ENCODE results near the gene NEK1.

NEK1 gene

DNA sequence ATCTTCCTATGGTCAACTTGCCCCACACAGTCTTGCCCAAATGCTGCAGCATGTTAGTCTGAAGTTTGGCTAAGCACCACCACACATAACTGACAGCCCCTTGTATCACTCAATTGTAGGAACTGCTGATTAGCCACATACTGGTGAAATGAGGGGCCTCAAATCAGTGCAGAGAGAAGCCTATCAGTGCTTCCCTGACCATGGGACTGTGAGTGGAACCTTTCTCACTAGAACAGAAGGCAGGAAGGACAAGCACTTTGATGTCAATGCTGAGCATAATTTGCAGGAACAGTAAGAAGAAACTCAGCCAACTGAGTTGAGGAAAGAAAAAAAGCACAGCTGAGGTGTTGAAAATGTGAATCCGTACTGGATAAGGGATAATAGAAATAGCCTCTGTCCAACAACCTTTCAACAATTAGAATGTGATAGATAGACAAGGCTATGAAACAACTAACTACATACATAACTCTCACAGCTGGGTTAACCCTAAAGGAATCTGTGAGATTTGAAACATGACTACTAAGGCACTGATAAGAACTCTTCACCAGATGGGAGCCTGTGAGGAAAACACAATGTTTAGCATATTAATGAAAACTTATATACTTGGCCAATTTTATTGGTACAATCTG, 205.1 kb downstream of the NEK1 start:
- Histone ChIP-seq H3K4me2 (ENCODE audit: low read depth, low read length, poor library complexity, severe bottlenecking) (no peak overlapping the region), H3K27me3 (ENCODE audit: insufficient read depth, low read length, poor library complexity, severe bottlenecking) (no peaks in the 10 kb centered on the region), H3K4me3 (ENCODE audit: low read length, poor library complexity, severe bottlenecking) (no peak overlapping the region), H3K4me1 (ENCODE audit: insufficient read depth, low read length, poor library complexity, severe bottlenecking) (peaks cover 16% of the 10 kb centered on the region), H3F3A (ENCODE audit: low read depth) (no peaks in the 10 kb centered on the region), H3K9ac (ENCODE audit: low read depth, low read length, poor library complexity, severe bottlenecking) (no peak overlapping the region), H3K9me2 (replicated peaks; ENCODE audit: low read depth, low read length) (no peaks in the 10 kb centered on the region), H3K79me2 (ENCODE audit: insufficient read depth, low read length) (no peaks in the 10 kb centered on the region), H3K9me3 (ENCODE audit: insufficient read depth, low read depth, low read length) (no peaks in the 10 kb centered on the region), H4K20me1 (ENCODE audit: insufficient read depth, low read length, poor library complexity, severe bottlenecking) (no peaks in the 10 kb centered on the region), H3K36me3 (ENCODE audit: insufficient read depth, low read length) (no peaks in the 10 kb centered on the region), H2AFZ (ENCODE audit: low read length) (no peak overlapping the region)
- TF ChIP-seq EZH2phosphoT487 (IDR thresholded peaks at IDR 0.05; ENCODE audit: borderline replicate concordance), result no peak
- TF ChIP-seq, protein P1, sequence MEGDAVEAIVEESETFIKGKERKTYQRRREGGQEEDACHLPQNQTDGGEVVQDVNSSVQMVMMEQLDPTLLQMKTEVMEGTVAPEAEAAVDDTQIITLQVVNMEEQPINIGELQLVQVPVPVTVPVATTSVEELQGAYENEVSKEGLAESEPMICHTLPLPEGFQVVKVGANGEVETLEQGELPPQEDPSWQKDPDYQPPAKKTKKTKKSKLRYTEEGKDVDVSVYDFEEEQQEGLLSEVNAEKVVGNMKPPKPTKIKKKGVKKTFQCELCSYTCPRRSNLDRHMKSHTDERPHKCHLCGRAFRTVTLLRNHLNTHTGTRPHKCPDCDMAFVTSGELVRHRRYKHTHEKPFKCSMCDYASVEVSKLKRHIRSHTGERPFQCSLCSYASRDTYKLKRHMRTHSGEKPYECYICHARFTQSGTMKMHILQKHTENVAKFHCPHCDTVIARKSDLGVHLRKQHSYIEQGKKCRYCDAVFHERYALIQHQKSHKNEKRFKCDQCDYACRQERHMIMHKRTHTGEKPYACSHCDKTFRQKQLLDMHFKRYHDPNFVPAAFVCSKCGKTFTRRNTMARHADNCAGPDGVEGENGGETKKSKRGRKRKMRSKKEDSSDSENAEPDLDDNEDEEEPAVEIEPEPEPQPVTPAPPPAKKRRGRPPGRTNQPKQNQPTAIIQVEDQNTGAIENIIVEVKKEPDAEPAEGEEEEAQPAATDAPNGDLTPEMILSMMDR (conservative IDR thresholded peaks at IDR 0.05; ENCODE audit: low read length), result no peak

GRCh38 chr4:169404960-169405359, 207.4 kb downstream of the NEK1 start:
- H3K9me3 ChIP-seq (ENCODE audit: insufficient read depth, low read depth, low read length), result no peaks in the 10 kb centered on the region
- no peaks in the 10 kb centered on the region for H3F3A ChIP-seq (ENCODE audit: low read depth)
- no peak overlapping the region for H3K4me2 ChIP-seq (ENCODE audit: low read depth, low read length, poor library complexity, severe bottlenecking)
- H3K4me3 ChIP-seq (ENCODE audit: low read length, poor library complexity, severe bottlenecking), result no peak overlapping the region
- no peaks in the 10 kb centered on the region for H3K9me2 ChIP-seq (replicated peaks; ENCODE audit: low read depth, low read length)
- no peak overlapping the region for H2AFZ ChIP-seq (ENCODE audit: low read length)
- no peaks in the 10 kb centered on the region for H4K20me1 ChIP-seq (ENCODE audit: insufficient read depth, low read length, poor library complexity, severe bottlenecking)
- 0 out of 2 replicates have a peak, but pooled peaks cover 3% of the 10 kb centered on the region for H3K36me3 ChIP-seq (ENCODE audit: insufficient read depth, low read length)
- TF ChIP-seq EZH2phosphoT487 (IDR thresholded peaks at IDR 0.05; ENCODE audit: borderline replicate concordance), result no peak
- TF ChIP-seq, protein P1 (conservative IDR thresholded peaks at IDR 0.05; ENCODE audit: low read length), result no peak
- peaks cover under 1% of the 10 kb centered on the region for H3K4me1 ChIP-seq (ENCODE audit: insufficient read depth, low read length, poor library complexity, severe bottlenecking)
- no peaks in the 10 kb centered on the region for H3K79me2 ChIP-seq (ENCODE audit: insufficient read depth, low read length)
- H3K27me3 ChIP-seq (ENCODE audit: insufficient read depth, low read length, poor library complexity, severe bottlenecking), result no peaks in the 10 kb centered on the region
- no peak overlapping the region for H3K9ac ChIP-seq (ENCODE audit: low read depth, low read length, poor library complexity, severe bottlenecking)

GRCh38 chr4:169400832-169401231, 211.6 kb downstream of the NEK1 start:
- H3K79me2 ChIP-seq (ENCODE audit: insufficient read depth, low read length), result no peaks in the 10 kb centered on the region
- H3K4me3 ChIP-seq (ENCODE audit: low read length, poor library complexity, severe bottlenecking), result no peak overlapping the region
- H3K27me3 ChIP-seq (ENCODE audit: insufficient read depth, low read length, poor library complexity, severe bottlenecking), result no peaks in the 10 kb centered on the region
- no peak overlapping the region for H3K4me2 ChIP-seq (ENCODE audit: low read depth, low read length, poor library complexity, severe bottlenecking)
- H3K9ac ChIP-seq (ENCODE audit: low read depth, low read length, poor library complexity, severe bottlenecking), result no peak overlapping the region
- H3K36me3 ChIP-seq (ENCODE audit: insufficient read depth, low read length), result 0 out of 2 replicates have a peak, but pooled peaks cover 6% of the 10 kb centered on the region
- no peaks in the 10 kb centered on the region for H3K9me3 ChIP-seq (ENCODE audit: insufficient read depth, low read depth, low read length)
- no peaks in the 10 kb centered on the region for H4K20me1 ChIP-seq (ENCODE audit: insufficient read depth, low read length, poor library complexity, severe bottlenecking)
- no peak for TF ChIP-seq EZH2phosphoT487 (IDR thresholded peaks at IDR 0.05; ENCODE audit: borderline replicate concordance)
- TF ChIP-seq, protein P1 (conservative IDR thresholded peaks at IDR 0.05; ENCODE audit: low read length), result no peak
- H2AFZ ChIP-seq (ENCODE audit: low read length), result no peak overlapping the region
- no peaks in the 10 kb centered on the region for H3K9me2 ChIP-seq (replicated peaks; ENCODE audit: low read depth, low read length)
- no peaks in the 10 kb centered on the region for H3F3A ChIP-seq (ENCODE audit: low read depth)
- no peaks in the 10 kb centered on the region for H3K4me1 ChIP-seq (ENCODE audit: insufficient read depth, low read length, poor library complexity, severe bottlenecking)

All from Loucy (cell line).